HepG2 (cell line): Measurements from ENCODE around the gene SSU72. TPM values are rescaled to one million over a fixed set of nuclear protein-coding genes. Genes with fewer than 3 reads are reported as not detected.

ENCODE experiments used
- ATF7 ChIP-seq, 2 experiments: fragments of 450-650 bp in 1 of 2; sonication (generic) in 1 of 2; formaldehyde crosslinking in 1 of 2; IDR thresholded peaks; 2 replicates each; pipeline versions ENCODE4 v1.4.0 to v1.6.1; 2016 to 2020; ENCODE audit warnings: antibody characterized with exemption in 1 of 2, mild to moderate bottlenecking in 1 of 2, missing genetic modification reagents in 1 of 2
- BHLHE40 ChIP-seq: IDR thresholded peaks from 2 replicates; pipeline ENCODE4 v1.6.1; 2011; ENCODE audit warnings: low read length, improper control_type of control experiment
- BRCA1 ChIP-seq: sonication (generic); formaldehyde crosslinking; IDR thresholded peaks from 2 replicates; pipeline ENCODE4 v1.4.0; 2020; ENCODE audit warnings: missing genetic modification reagents
- DMAP1 ChIP-seq: IDR thresholded peaks from 2 replicates; pipeline ENCODE4 v1.6.1; 2016
- HES4 ChIP-seq: sonication (generic); formaldehyde crosslinking; IDR thresholded peaks from 2 replicates; pipeline ENCODE4 v1.9.0; 2021; ENCODE audit warnings: mild to moderate bottlenecking, missing genetic modification reagents, borderline replicate concordance
- HNRNPLL ChIP-seq: fragments of 200-400 bp; formaldehyde crosslinking; IDR thresholded peaks from 2 replicates; pipeline ENCODE4 v1.6.1; 2017; ENCODE audit warnings: mild to moderate bottlenecking, low read depth, low read length; ENCODE audit not compliant: poor library complexity, severe bottlenecking
- HOXA3 ChIP-seq: sonication (generic); formaldehyde crosslinking; IDR thresholded peaks from 2 replicates; pipeline ENCODE4 v1.5.0; 2020; ENCODE audit warnings: missing genetic modification reagents
- IRX3 ChIP-seq: sonication (generic); formaldehyde crosslinking; IDR thresholded peaks from 2 replicates; pipeline ENCODE4 v1.8.1; 2023; ENCODE audit warnings: mild to moderate bottlenecking, low read depth, missing genetic modification reagents, borderline replicate concordance
- NFATC3 ChIP-seq: sonication (generic); formaldehyde crosslinking; IDR thresholded peaks from 2 replicates; pipeline ENCODE4 v1.5.1; 2020; ENCODE audit warnings: mild to moderate bottlenecking, missing genetic modification reagents
- NFYC ChIP-seq: IDR thresholded peaks from 2 replicates; pipeline ENCODE4 v1.6.1; 2016; ENCODE audit warnings: missing genetic modification reagents, missing compliant biosample characterization
- RAD21 ChIP-seq: fragments of 450-650 bp; formaldehyde crosslinking; IDR thresholded peaks from 2 replicates; pipeline ENCODE4 v1.5.0; 2020; ENCODE audit warnings: mild to moderate bottlenecking
- RNF2 ChIP-seq: fragments of 450-650 bp; conservative IDR thresholded peaks from 2 replicates; pipeline ENCODE4 v1.6.1; 2016; ENCODE audit warnings: low read depth
- SALL2 ChIP-seq: sonication (generic); formaldehyde crosslinking; IDR thresholded peaks from 2 replicates; pipeline ENCODE4 v1.8.1; 2023; ENCODE audit warnings: mild to moderate bottlenecking, missing genetic modification reagents, inconsistent platforms
- SMC3 ChIP-seq: IDR thresholded peaks from 2 replicates; pipeline ENCODE4 v1.6.1; 2011; ENCODE audit warnings: low read length, improper control_type of control experiment
- SRY ChIP-seq: sonication (generic); formaldehyde crosslinking; IDR thresholded peaks from 2 replicates; pipeline ENCODE4 v1.8.0; 2022; ENCODE audit warnings: mild to moderate bottlenecking, missing genetic modification reagents
- SSRP1 ChIP-seq: IDR thresholded peaks from 2 replicates; pipeline ENCODE4 v1.6.1; 2016; ENCODE audit warnings: control low read depth
- YY1 ChIP-seq: IDR thresholded peaks from 2 replicates; pipeline ENCODE4 v1.6.1; 2011; ENCODE audit warnings: low read length, low read depth, moderate library complexity, mild to moderate bottlenecking; ENCODE audit not compliant: insufficient read depth, insufficient replicate concordance
- ZHX1 ChIP-seq: sonication (generic); formaldehyde crosslinking; IDR thresholded peaks from 2 replicates; pipeline ENCODE4 v1.8.1; 2022; ENCODE audit warnings: low read depth, mild to moderate bottlenecking, missing genetic modification reagents
- ZNF234 ChIP-seq: sonication (generic); formaldehyde crosslinking; conservative IDR thresholded peaks from 2 replicates; pipeline ENCODE4 v1.5.1; 2020; ENCODE audit warnings: mild to moderate bottlenecking, missing genetic modification reagents
- ZNF280B ChIP-seq: sonication (generic); formaldehyde crosslinking; IDR thresholded peaks from 2 replicates; pipeline ENCODE4 v1.5.0; 2020; ENCODE audit warnings: missing genetic modification reagents, mild to moderate bottlenecking, borderline replicate concordance
- ZNF451 ChIP-seq: sonication (generic); formaldehyde crosslinking; IDR thresholded peaks from 2 replicates; pipeline ENCODE4 v1.5.0; 2020; ENCODE audit warnings: mild to moderate bottlenecking, missing genetic modification reagents
- ZNF577 ChIP-seq: sonication (generic); formaldehyde crosslinking; IDR thresholded peaks from 2 replicates; pipeline ENCODE4 v1.4.0; 2020; ENCODE audit warnings: mild to moderate bottlenecking, low read depth, missing genetic modification reagents, borderline replicate concordance
- ZNF672 ChIP-seq: sonication (generic); formaldehyde crosslinking; IDR thresholded peaks from 2 replicates; pipeline ENCODE4 v1.8.1; 2022; ENCODE audit warnings: missing genetic modification reagents
- ZNF709 ChIP-seq: sonication (generic); formaldehyde crosslinking; IDR thresholded peaks from 2 replicates; pipeline ENCODE4 v1.5.0; 2020; ENCODE audit warnings: mild to moderate bottlenecking, missing genetic modification reagents
- ZNF891 ChIP-seq: sonication (generic); formaldehyde crosslinking; IDR thresholded peaks from 2 replicates; pipeline ENCODE4 v1.5.0; 2020; ENCODE audit warnings: mild to moderate bottlenecking, missing genetic modification reagents
- ZSCAN25 ChIP-seq: sonication (generic); formaldehyde crosslinking; IDR thresholded peaks from 2 replicates; pipeline ENCODE4 v1.8.0; 2022; ENCODE audit warnings: mild to moderate bottlenecking, missing genetic modification reagents
- polyA plus RNA-seq, 8 experiments: library from polyadenylated mRNA; depleted of rRNA in 3 of 8; stranded (reverse) in 7 of 8; unstranded in 1 of 8; fragments of >200 nt; fragmentation: Illumina TruSeq in 4 of 8; extraction: Trizol in 4 of 8; gene quantifications; 2 replicates each; pipeline versions ENCODE4 v1.2.1 to v1.2.3, GENCODE V29; 2011 to 2016; ENCODE audit warnings: low read depth in 4 of 8, missing spikeins in 1 of 8, mixed read lengths in 1 of 8; ENCODE audit not compliant: insufficient read depth in 1 of 8
- total RNA-seq, 5 experiments: library from RNA; depleted of rRNA; stranded (reverse); fragments of >200 nt; fragmentation: Illumina TruSeq; extraction: Trizol; gene quantifications; 2 replicates each; pipeline ENCODE4 v1.2.3, GENCODE V29; 2016; ENCODE audit warnings: low read depth in 1 of 5
- TF ChIP-seq, protein P1 (sequence below): sonication (generic); formaldehyde crosslinking; IDR thresholded peaks from 2 replicates; pipeline ENCODE4 v1.8.0; 2022; ENCODE audit warnings: mild to moderate bottlenecking, missing genetic modification reagents, moderate library complexity

SSU72 gene
- total and polyA plus RNA-seq, 2 of the 13 experiments (the other 11 are each of a cell fraction or from before 2014, with no cell fraction given), result 42.8 to 67.1 TPM

DNA sequence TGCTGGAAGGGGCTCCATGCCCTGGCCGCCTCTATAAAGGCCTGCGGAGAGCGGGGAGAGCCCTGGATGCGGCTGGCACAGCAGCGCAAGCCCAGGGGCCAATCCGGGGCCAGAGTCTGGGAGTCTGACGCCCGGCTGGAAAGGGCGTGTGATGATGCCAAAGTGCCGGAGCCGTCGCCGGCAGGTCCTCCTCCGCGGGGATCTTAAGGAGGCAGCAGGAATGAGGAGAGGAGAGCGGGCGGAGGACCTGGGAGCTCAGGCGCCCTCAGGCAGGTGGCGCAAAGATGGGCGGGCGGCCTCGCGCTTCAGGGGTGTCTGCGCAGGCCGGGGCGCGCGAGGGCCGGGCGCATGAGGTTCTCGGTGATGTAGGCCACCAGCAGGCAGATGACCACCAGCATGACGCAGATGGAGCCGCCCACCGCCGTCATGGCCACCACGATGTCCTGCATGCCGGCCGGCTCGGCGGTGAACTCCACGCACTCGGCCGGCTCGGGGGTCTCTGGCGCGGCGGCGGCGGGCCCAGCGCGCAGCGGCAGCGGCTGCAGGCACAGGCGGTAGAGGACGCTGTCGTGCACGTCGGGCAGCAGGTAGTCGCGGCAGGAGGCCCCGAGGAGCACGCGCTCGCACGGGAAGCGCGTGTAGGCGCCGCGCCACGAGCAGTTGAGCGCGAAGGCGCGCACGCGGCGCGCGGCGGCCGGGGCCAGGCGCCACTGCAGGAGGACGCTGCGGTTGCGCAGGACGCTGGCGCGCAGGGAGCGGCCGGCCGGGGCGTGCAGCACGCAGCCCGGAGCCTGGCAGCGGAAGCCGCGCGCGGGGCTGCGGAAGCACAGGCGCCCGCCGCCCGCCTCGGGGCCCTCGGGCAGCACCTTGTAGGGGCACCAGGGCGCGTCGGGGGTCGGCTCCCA is 24.6 kb upstream of the SSU72 start (continued):
- TF ChIP-seq IRX3 (CRISPR knock-in tag) (peak; percentile 59; the same call in 1 of the 2 replicates), ZNF577 (no peak), BHLHE40 (no peak), ZHX1 (CRISPR knock-in tag) (peak; percentile 58; the same call in 1 of the 2 replicates), ZNF451 (CRISPR knock-in tag) (no peak), ZNF280B (CRISPR knock-in tag) (no peak), SSRP1 (no peak), ZNF234 (CRISPR knock-in tag) (no peak), SALL2 (0 out of 2 replicates have a peak, but pooled peaks have one; percentile 58), NFATC3 (no peak), DMAP1 (no peak), RNF2 (0 out of 2 replicates have a peak, but pooled peaks have one; percentile 39), RAD21 (peak; percentile 36), HOXA3 (CRISPR knock-in tag) (peak; percentile 83), ZSCAN25 (CRISPR knock-in tag) (no peak), HES4 (CRISPR knock-in tag) (peak; percentile 58; the same call in 1 of the 2 replicates), YY1 (peak; percentile 22), ZNF891 (CRISPR knock-in tag) (no peak), ZNF709 (0 out of 2 replicates have a peak, but pooled peaks have one; percentile 36), SRY (CRISPR knock-in tag) (no peak; the same call in 1 of the 2 replicates), SMC3 (no peak), NFYC (CRISPR knock-in tag) (no peak), BRCA1 (CRISPR knock-in tag) (no peak), ZNF672 (CRISPR knock-in tag) (no peak), HNRNPLL (peak; percentile 55), ATF7 (IDR thresholded peaks at IDR 0.05) (no peak), ATF7 (CRISPR knock-in tag; IDR thresholded peaks at IDR 0.05) (no peak)
- TF ChIP-seq, protein P1, sequence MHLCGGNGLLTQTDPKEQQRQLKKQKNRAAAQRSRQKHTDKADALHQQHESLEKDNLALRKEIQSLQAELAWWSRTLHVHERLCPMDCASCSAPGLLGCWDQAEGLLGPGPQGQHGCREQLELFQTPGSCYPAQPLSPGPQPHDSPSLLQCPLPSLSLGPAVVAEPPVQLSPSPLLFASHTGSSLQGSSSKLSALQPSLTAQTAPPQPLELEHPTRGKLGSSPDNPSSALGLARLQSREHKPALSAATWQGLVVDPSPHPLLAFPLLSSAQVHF (CRISPR knock-in tag), result no peak
